ENCODE data around the gene UXS1.

GRCh38 chr2:106195456-106195855 lies 1.4 kb upstream of the UXS1 start:
- TF ChIP-seq CTCF (IDR thresholded peaks at IDR 0.05) = no peak
- no peak for TF ChIP-seq POLR2A (IDR thresholded peaks at IDR 0.05)
